Panc1 (cell line): ENCODE measurements around the gene CHST11.

ENCODE experiments used
- CTCF ChIP-seq: fragments of 450-650 bp; IDR thresholded peaks from 2 replicates; pipeline ENCODE4 v1.5.1; 2017; ENCODE audit warnings: mild to moderate bottlenecking
- POLR2AphosphoS5 ChIP-seq: IDR thresholded peaks from 2 replicates; pipeline ENCODE4 v1.6.1; 2012; ENCODE audit warnings: mild to moderate bottlenecking, low read depth, low read length, moderate library complexity
- SIN3A ChIP-seq: IDR thresholded peaks from 2 replicates; pipeline ENCODE4 v1.6.1; 2012; ENCODE audit warnings: low read depth, mild to moderate bottlenecking, low read length, moderate library complexity, borderline replicate concordance; ENCODE audit not compliant: insufficient read depth
- TF ChIP-seq, protein P1 (sequence below), 2 experiments: IDR thresholded peaks; 2 replicates each; pipeline ENCODE4 v1.6.1; 2011 to 2012; ENCODE audit warnings: low read depth in 2 of 2, control low read depth in 1 of 2, low read length in 1 of 2, mild to moderate bottlenecking in 1 of 2, moderate library complexity in 1 of 2; ENCODE audit not compliant: insufficient read depth in 1 of 2

- TF ChIP-seq CTCF: no peak
- TF ChIP-seq POLR2AphosphoS5: no peak
- TF ChIP-seq, protein P1, sequence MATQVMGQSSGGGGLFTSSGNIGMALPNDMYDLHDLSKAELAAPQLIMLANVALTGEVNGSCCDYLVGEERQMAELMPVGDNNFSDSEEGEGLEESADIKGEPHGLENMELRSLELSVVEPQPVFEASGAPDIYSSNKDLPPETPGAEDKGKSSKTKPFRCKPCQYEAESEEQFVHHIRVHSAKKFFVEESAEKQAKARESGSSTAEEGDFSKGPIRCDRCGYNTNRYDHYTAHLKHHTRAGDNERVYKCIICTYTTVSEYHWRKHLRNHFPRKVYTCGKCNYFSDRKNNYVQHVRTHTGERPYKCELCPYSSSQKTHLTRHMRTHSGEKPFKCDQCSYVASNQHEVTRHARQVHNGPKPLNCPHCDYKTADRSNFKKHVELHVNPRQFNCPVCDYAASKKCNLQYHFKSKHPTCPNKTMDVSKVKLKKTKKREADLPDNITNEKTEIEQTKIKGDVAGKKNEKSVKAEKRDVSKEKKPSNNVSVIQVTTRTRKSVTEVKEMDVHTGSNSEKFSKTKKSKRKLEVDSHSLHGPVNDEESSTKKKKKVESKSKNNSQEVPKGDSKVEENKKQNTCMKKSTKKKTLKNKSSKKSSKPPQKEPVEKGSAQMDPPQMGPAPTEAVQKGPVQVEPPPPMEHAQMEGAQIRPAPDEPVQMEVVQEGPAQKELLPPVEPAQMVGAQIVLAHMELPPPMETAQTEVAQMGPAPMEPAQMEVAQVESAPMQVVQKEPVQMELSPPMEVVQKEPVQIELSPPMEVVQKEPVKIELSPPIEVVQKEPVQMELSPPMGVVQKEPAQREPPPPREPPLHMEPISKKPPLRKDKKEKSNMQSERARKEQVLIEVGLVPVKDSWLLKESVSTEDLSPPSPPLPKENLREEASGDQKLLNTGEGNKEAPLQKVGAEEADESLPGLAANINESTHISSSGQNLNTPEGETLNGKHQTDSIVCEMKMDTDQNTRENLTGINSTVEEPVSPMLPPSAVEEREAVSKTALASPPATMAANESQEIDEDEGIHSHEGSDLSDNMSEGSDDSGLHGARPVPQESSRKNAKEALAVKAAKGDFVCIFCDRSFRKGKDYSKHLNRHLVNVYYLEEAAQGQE (IDR thresholded peaks at IDR 0.05; ENCODE audit: insufficient read depth in 1 of 2, low read depth in 2 of 2, low read length in 1 of 2): no peak
- TF ChIP-seq SIN3A: no peak
Observed at GRCh38 chr12:104467346-104467837, 10.6 kb downstream of the CHST11 start.
